ENCODE results near the gene TCAP. TPM values are rescaled to one million over a fixed set of nuclear protein-coding genes. Genes with fewer than 3 reads are reported as not detected.

TCAP gene
- total RNA-seq, 1 experiment from 2014 or later: 2.1 TPM

GRCh38 chr17:39695089-39695474, 29.9 kb downstream of the TCAP start:
- H3K23me2 ChIP-seq (ENCODE audit: insufficient read length, low read depth, low read length, poor library complexity, severe bottlenecking): no peaks in the 10 kb centered on the region
- no peak overlapping the region for H3K23ac ChIP-seq (ENCODE audit: insufficient read length, low read depth, low read length)
- no peak overlapping the region for H3K9ac ChIP-seq (ENCODE audit: extremely low read depth, insufficient read length, low read length)
- H2AFZ ChIP-seq (ENCODE audit: low read length): no peak overlapping the region
- no peak overlapping the region for H3K18ac ChIP-seq (ENCODE audit: insufficient read length, low read depth, low read length)
- H3K4ac ChIP-seq (ENCODE audit: low read depth, low read length): no peak overlapping the region
- H2BK20ac ChIP-seq (ENCODE audit: low read depth, low read length, poor library complexity, severe bottlenecking): no peak overlapping the region
- H2AK5ac ChIP-seq (ENCODE audit: insufficient read length, low read length): no peak overlapping the region
- no peak overlapping the region for H4K5ac ChIP-seq (ENCODE audit: insufficient read length, low read depth, low read length)
- H4K8ac ChIP-seq (replicated peaks; ENCODE audit: insufficient read length, low read depth, low read length): no peak overlapping the region
- H3K79me2 ChIP-seq (ENCODE audit: insufficient read depth, low read length): peaks cover 2% of the 10 kb centered on the region; the same call in 1 of the 2 replicates
- no peak overlapping the region for H2BK15ac ChIP-seq (ENCODE audit: low read depth, low read length)
- no peak for DNase-seq
- H2BK5ac ChIP-seq (ENCODE audit: insufficient read length, low read length): no peak overlapping the region
- H3K4me2 ChIP-seq (ENCODE audit: insufficient read depth, insufficient read length, low read length): no peak overlapping the region
- H3K27me3 ChIP-seq (ENCODE audit: insufficient read depth, low read length): no peaks in the 10 kb centered on the region
- no peak overlapping the region for H2BK120ac ChIP-seq (ENCODE audit: low read depth, low read length, poor library complexity, severe bottlenecking)
- H3K27ac Mint-ChIP-seq: peak overlapping the region; percentile 57 to 97 (median 96); a peak in 6 of 7 replicates
- H3K4me1 ChIP-seq (ENCODE audit: insufficient read depth, low read length): peaks cover 21% of the 10 kb centered on the region; the same call in 1 of the 2 replicates
- H3K27ac ChIP-seq (ENCODE audit: insufficient read length, low read depth, low read length): no peak overlapping the region
- H3K56ac ChIP-seq (ENCODE audit: insufficient read length, low read depth, low read length): no peak overlapping the region
- H2BK12ac ChIP-seq (ENCODE audit: insufficient read length, low read depth, low read length): no peak overlapping the region
- H3K14ac ChIP-seq (ENCODE audit: insufficient read depth, low read length): no peak overlapping the region
- H4K20me1 ChIP-seq (ENCODE audit: control insufficient read depth, insufficient read depth, insufficient read length): no peaks in the 10 kb centered on the region
- no peak for TF ChIP-seq CTCF (conservative IDR thresholded peaks at IDR 0.05)
- H3K79me1 ChIP-seq (ENCODE audit: insufficient read depth, low read depth, low read length, poor library complexity, severe bottlenecking): no peaks in the 10 kb centered on the region
- peaks cover 2 to 4% (median 3%) of the 10 kb centered on the region in 3 experiments; a peak in 4 of 7 replicates for H3K36me3 Mint-ChIP-seq (ENCODE audit: insufficient read depth in 1 of 3, low read depth in 3 of 3)
- no peak overlapping the region for H4K91ac ChIP-seq (ENCODE audit: insufficient read length, low read depth, low read length)
- H3K27me3 Mint-ChIP-seq (ENCODE audit: low read depth): no peaks in the 10 kb centered on the region; the same call in 1 of the 2 replicates
- no CpG with 5 or more reads among the region's 2 CpGs for WGBS (ENCODE audit: extremely low coverage, insufficient read length, low lambda C conversion rate)
- no peak overlapping the region; a peak in 1 of 5 replicates for H3K4me3 Mint-ChIP-seq
- H3K9me3 Mint-ChIP-seq: no peaks in the 10 kb centered on the region
- peaks cover 51 to 54% of the 10 kb centered on the region in 2 experiments for H3K4me1 Mint-ChIP-seq
- H3K9me3 ChIP-seq (ENCODE audit: control insufficient read depth, low read depth, low read length): no peaks in the 10 kb centered on the region
- no peak overlapping the region for H3T11ph ChIP-seq (ENCODE audit: low read length)
